Activated CD4-positive, alpha-beta T cell treated with anti-CD3 and anti-CD28 coated beads for 4 hours (primary cell): ENCODE measurements around the gene NABP1.
"Not testable (repeated sequence)": the region's sequence is repeated elsewhere in the genome, so short reads cannot be mapped to it uniquely, and the experiment has no call there.

Experiments used
- DNase-seq, 2 donors: peaks; one replicate each; pipeline ENCODE4 v3.0.0-alpha.2; 2020

NABP1 gene

GRCh38 chr2:191677646-191678436 is at the start of gene NABP1:
Gene NABP1, plus strand, starts transcription at chr2:191678136. Its CDS starts 479 bp downstream, at chr2:191678615.
- peak; percentile 98 to 99 for DNase-seq

DNA sequence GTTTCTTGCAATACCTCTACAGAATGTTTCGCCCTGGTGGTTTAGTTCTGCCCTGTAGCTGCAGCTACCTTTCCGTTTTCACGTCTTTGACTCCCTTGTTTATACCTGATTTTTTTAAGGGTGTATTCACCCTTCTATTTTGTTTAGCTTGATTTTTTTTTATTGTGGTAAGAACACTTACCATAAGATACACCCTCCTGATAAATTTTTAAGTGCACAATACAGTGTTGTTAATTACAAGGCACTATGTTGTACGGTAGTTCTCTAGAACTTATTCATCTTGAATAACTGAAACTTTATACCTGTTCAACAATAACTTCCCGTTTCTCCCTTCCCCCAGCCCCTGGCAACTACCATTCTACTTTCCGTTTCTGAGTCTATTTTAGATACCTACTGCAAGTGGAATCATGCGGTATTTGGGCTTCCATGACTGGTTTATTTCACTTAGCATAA is 48.9 kb upstream of the NABP1 start:
- no peak for DNase-seq

DNA sequence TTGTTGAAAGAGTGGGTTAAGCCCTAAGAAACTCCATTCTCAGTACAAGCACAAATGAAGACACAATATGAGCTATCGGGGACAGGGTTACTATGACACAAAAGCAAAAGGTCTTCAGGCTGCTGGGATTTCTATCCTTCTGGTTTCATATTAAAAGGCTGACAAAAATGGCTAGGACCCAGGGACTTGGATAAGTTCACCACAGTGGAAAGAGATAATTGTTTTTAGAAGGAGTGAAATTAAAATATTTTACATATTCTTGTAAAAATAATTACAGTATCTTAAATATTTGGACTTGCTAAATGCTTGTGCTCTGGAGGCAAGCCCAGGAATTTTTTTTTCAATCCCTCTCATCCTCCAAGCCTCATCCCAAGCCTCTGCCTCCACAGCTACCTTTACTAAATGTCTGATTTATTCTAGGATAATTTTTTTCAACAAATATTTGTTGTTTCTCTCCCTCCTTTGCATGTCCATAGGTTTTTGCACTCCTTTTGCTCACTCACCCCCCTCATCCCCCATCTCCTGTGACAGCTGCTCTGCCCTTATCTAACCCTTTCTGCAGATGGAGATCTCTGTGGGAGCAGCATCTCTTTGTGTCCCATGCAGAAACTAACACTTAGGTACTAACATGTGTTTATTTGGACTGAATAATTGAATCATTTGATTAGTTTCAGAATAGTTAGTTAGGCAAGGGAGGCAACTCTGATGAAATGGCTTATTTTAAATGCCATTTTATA is 47.8 kb upstream of the NABP1 start:
- no peak for DNase-seq

GRCh38 chr2:191631754-191632153 is 46.2 kb upstream of the NABP1 start:
- no peak for DNase-seq

GRCh38 chr2:191632426-191632825 is 45.5 kb upstream of the NABP1 start:
- DNase-seq: no peak

GRCh38 chr2:191634791-191635190 is 43.1 kb upstream of the NABP1 start:
- no peak for DNase-seq

GRCh38 chr2:191635333-191636234 is 42.4 kb upstream of the NABP1 start:
- DNase-seq: no peak

DNA sequence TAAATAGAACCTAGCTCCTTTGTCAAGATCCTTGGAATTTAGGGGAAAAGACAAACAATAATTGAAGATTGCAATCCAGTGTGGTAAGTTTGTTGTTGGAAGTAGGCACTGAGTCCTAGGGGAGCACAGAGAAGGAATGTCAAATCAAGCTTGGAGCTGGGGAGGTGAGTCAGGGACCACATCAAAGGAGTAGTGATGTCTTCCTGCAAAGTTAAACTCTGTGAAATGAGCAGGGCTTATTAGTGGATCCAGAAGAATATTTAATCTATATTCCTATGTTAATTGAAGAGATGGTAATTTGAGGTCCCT is 41.7 kb upstream of the NABP1 start:
- DNase-seq: no peak

- DNase-seq: no peak
These were observed 41.4 kb upstream of the NABP1 start for GRCh38 chr2:191636586-191636985.

DNA sequence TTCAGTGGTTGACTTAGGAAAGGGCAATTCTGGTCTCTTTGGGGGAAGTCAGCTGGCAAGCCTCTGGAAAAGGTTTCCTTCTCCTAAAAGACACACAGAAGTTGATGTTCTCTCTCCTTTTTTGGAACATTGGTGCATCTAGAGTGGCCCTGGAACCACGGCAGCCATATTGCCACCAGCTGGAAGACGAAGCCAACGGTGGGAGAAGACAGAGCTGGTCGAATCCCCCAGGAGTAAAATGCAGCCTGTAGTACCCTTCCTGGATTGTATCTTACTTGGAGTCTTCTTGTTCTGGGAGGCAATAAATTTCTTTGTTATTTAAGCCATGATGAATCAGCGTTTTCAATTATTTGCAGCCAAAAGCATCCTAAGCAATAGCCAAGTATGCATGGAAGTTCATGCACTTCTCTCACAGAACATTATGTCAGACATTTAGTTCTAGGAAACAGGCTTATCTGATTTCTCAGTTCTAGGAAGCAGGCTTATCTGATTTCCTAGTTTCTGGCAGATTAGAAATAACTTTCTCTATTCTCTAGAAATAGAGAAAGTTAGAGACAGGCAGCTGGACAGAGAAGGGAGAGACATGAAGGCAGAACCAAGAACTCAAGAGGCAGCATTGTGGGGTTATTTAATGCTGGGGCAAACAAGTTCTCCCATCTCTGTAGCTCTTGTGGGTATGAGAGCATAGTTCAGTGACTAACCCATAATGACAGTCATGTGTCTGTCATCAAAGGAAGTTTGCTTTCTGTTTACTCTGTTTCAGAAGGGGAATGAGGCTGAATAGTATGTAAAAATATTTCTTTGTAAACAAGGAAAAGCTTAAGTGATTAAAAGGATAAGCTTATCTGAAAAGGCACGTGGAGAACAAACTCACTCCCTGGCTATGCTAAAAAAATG is 40.5 kb upstream of the NABP1 start:
- peak in 1 of 2 donors; percentile 27 for DNase-seq

DNA sequence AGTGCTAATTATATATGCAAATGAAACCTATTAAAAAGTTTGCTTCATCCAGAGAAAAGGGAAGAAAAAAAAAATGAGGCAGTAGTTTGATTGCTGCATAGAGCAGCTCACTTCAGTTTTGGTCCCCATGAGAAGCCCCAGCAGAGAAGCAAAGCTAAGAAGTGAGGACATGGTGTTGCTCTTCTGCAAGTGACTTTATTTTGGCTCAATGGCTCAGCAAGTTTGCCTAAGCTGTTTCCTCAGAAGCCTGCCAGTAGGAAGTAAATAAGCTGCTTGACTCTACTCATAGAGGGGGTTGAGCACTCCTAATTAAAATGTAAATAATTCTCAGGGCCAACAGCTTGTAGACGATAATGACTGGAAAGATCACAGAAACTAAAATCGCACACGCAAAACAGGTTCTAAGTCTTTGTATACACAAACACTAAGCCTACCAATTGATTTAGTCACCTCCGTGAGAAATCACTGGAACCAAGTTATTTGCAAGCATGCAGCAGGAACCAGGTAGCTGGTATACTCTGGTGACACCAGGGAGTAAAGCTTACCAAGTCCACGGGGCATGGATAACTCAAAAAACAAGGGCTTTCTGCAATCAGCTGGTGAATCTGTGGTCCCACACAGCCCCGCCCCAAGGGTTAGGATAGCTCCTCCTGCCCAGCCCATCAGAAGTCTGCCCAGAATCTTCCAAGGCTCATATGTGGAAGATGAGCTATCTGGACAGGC is 39.7 kb upstream of the NABP1 start:
- DNase-seq: no peak

- DNase-seq: no peak
These were observed 39.1 kb upstream of the NABP1 start for GRCh38 chr2:191638802-191639172.

DNA sequence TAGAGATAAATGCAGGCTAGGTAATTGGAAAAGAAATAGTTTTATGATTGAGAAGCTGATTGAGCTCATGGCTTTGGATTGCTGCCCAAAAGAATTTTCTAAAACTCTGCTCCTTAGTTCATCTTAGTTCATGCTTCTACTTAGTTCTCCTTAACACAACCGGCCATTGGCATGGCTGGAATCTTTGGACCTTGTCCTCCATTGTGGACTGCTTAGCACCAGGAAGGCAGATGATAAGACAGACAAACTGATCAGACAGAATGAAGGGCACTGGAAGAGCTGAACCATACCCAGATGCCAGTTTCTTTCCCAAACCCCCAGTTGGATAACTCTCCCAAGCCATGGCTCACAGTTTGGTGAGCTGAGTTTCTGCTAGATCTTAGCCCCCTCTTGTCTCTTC is 36.3 kb upstream of the NABP1 start:
- DNase-seq: no peak

GRCh38 chr2:191642541-191642940 is 35.4 kb upstream of the NABP1 start:
- DNase-seq: no peak

DNA sequence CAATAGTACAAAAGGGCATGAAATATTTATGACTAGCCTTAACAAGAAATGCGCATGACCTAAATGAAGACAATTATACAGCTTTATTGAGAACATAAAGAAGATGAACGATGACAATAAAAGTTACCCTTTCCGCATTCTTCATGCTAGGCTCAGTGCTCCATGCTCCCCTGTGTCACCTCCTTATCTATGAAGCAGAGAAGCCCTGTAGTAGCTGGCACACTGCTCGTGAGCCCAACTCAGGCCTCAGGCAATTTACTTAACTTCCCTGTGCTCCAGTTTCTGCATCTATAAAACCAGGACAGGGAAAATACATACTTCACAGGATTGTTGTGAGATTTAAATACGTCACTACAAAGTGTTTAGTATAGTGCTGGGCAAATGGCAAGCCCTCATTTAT is 34.5 kb upstream of the NABP1 start:
- no peak for DNase-seq

GRCh38 chr2:191644613-191645012 is 33.3 kb upstream of the NABP1 start:
- not testable (repeated sequence) for DNase-seq

DNA sequence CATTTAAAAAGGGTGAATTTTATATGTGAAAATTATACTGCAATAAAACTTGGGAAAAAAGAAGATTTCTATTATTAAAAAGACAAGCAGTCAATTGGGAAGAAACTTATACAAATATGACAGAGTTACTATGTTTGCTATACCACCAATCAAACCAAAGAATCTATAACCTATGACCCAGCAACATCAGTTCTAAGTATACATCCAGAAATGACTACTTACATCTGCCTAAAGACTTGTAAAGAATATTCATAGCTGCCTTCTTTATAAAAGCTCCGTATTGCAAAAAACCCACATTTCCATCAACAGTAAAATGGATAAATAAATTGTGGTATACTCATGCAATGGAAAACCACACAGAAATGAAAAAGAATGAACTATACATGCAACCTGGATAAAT is 32.9 kb upstream of the NABP1 start:
- no peak for DNase-seq

GRCh38 chr2:191645434-191646162 is 32.3 kb upstream of the NABP1 start:
- no peak for DNase-seq

GRCh38 chr2:191646163-191646902 is 31.6 kb upstream of the NABP1 start:
- no peak for DNase-seq

- no peak for DNase-seq
These were observed 28.4 kb upstream of the NABP1 start for GRCh38 chr2:191649519-191649918.
